Measurements from ENCODE around the gene FOXRED1. TPM values are rescaled to one million over a fixed set of nuclear protein-coding genes. Genes with fewer than 3 reads are reported as not detected.
A peak's percentile ranks its signal among the peaks of the same experiment; 100 is the strongest.

FOXRED1 gene
- total and polyA plus RNA-seq, 2 of the 4 experiments (the other 2 are of a cell fraction): 15.1 to 28.3 TPM

DNA sequence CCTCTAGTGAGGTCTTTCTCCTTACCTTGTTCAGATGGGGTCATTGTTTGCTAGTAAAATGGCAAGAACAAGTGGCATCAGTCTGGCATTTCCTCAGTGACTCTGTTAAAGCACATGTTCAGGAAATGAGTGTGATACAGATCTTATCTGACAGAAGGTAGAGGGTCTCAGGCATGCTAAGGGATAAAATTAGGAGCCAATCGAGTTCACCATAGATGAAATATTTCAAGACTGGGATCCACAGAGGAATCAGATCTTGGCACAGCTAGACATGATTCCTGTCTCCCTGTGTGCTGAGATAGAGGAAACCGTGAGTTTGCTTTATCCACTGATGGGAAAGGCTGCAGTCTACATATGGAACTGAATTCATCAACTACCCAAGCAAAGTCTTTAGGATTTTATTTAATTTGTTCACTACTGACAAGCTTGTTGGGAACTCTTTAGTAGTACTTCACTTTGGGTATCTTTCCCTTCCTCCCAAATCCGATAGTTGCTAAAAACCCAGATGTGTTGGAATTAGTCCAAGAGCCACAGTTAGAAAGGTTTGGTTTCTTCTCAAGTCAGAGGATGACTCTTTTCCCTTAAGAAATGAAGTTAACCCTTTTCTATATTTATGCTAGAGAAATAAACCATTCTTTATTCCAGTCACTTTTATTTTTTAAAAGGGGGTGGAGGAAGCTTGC lies 39.0 kb upstream of the FOXRED1 start:
- peaks cover 26 to 45% of the 10 kb centered on the region in 2 experiments for H3K79me1 ChIP-seq (ENCODE audit: low read depth in 1 of 2, low read length in 2 of 2)
- peaks cover 16% of the 10 kb centered on the region; the same call in 1 of the 2 replicates for H4K20me1 ChIP-seq (ENCODE audit: insufficient read depth, low read length)
- BruUV-seq (replicated peaks): no TSS peak
- H3K23ac ChIP-seq (ENCODE audit: low read depth, low read length): no peak overlapping the region
- H3K4me1 ChIP-seq (ENCODE audit: control insufficient read depth, insufficient read depth, low read length): peaks cover 1% of the 10 kb centered on the region; the same call in 1 of the 2 replicates
- no peak overlapping the region for H4K5ac ChIP-seq (ENCODE audit: low read depth, low read length)
- TF ChIP-seq FOS (IDR thresholded peaks at IDR 0.05; ENCODE audit: low read depth, low read length) (no peak), NFE2L2 (IDR thresholded peaks at IDR 0.05; ENCODE audit: low read depth, low read length) (no peak), POLR2A (IDR thresholded peaks at IDR 0.05; ENCODE audit: low read depth, low read length) (no peak), RFX5 (IDR thresholded peaks at IDR 0.05; ENCODE audit: low read depth, low read length) (no peak), RCOR1 (IDR thresholded peaks at IDR 0.05; ENCODE audit: insufficient replicate concordance, low read length) (no peak), MAFK (IDR thresholded peaks at IDR 0.05; ENCODE audit: low read depth, low read length) (no peak), MAZ (IDR thresholded peaks at IDR 0.05; ENCODE audit: borderline replicate concordance, low read depth, low read length) (no peak), CTCF (conservative IDR thresholded peaks at IDR 0.05; ENCODE audit: low read depth, low read length) (no peak)
- TF ChIP-seq, protein P1, sequence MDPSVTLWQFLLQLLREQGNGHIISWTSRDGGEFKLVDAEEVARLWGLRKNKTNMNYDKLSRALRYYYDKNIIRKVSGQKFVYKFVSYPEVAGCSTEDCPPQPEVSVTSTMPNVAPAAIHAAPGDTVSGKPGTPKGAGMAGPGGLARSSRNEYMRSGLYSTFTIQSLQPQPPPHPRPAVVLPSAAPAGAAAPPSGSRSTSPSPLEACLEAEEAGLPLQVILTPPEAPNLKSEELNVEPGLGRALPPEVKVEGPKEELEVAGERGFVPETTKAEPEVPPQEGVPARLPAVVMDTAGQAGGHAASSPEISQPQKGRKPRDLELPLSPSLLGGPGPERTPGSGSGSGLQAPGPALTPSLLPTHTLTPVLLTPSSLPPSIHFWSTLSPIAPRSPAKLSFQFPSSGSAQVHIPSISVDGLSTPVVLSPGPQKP (IDR thresholded peaks at IDR 0.05; ENCODE audit: borderline replicate concordance, low read depth, low read length): no peak
- H3K18ac ChIP-seq (ENCODE audit: low read depth, low read length): no peak overlapping the region
- no peak overlapping the region for H4K8ac ChIP-seq (ENCODE audit: low read depth in 2 of 2, low read length in 2 of 2)
- in situ Hi-C loops (cut with MboI; ENCODE audit: low sequenced_read_pairs): no loop called here
- ATAC-seq (ENCODE audit: low read depth) (no peak), DNase-seq (peak; percentile 65)
- no peak overlapping the region for H3K4ac ChIP-seq (ENCODE audit: low read depth, low read length)
- H2BK120ac ChIP-seq (ENCODE audit: low read depth, low read length): no peak overlapping the region
- no peak overlapping the region for H2AK5ac ChIP-seq (ENCODE audit: low read depth, low read length)
- no peak overlapping the region for H2BK5ac ChIP-seq (ENCODE audit: low read depth, low read length, poor library complexity, severe bottlenecking)
- H3K36me3 ChIP-seq (ENCODE audit: control insufficient read depth, insufficient read depth, low read length): no peaks in the 10 kb centered on the region
- H3K9me3 ChIP-seq (ENCODE audit: control insufficient read depth, insufficient read depth, low read length): no peaks in the 10 kb centered on the region
- H3K56ac ChIP-seq (ENCODE audit: extremely low read depth, insufficient read depth, low read length): no peak overlapping the region
- no peak overlapping the region for H4K91ac ChIP-seq (ENCODE audit: insufficient read depth, low read depth, low read length)
- no peaks in the 10 kb centered on the region for H3K27me3 ChIP-seq (ENCODE audit: control insufficient read depth, insufficient read depth, low read length)
- no peak overlapping the region for H2AK9ac ChIP-seq (replicated peaks; ENCODE audit: low read depth, low read length, poor library complexity)
- no peaks in the 10 kb centered on the region for H3K9me1 ChIP-seq (ENCODE audit: insufficient read depth, low read length)
- intact Hi-C loops (cut with micrococcal nuclease): no loop called here
- CTCF ChIA-PET: no interaction called here
- POLR2A ChIA-PET (ENCODE audit: unreplicated experiment): interaction anchor here (0.6 kb wide), 1 partner anchor 195 kb away, joined by 3 read pairs; no protein-coding TSS in a partner anchor
- WGBS, 2 experiments (ENCODE audit: extremely low coverage in 2 of 2, insufficient read length in 1 of 2): 83% methylated on average over 1 of the region's 3 CpGs; no CpG with 5 or more reads in 1 of the 2 experiments
- H3K4me3 ChIP-seq (ENCODE audit: insufficient read depth, low read depth, low read length): no peak overlapping the region
- no peak overlapping the region for H3K4me2 ChIP-seq (ENCODE audit: low read depth, low read length)
- H3K14ac ChIP-seq (replicated peaks; ENCODE audit: low read depth, low read length): 0 out of 2 replicates have a peak overlapping the region, but pooled peaks have one; percentile 4
- no peak overlapping the region for H2AFZ ChIP-seq (replicated peaks; ENCODE audit: low read length, poor library complexity)
- H2BK15ac ChIP-seq (ENCODE audit: low read depth, low read length): no peak overlapping the region
- dilution Hi-C loops (cut with HindIII; ENCODE audit: low sequenced_read_pairs, unreplicated experiment): no loop called here
- H3K27ac ChIP-seq (ENCODE audit: insufficient read depth, low read length): no peak overlapping the region
- no peak overlapping the region for H3K9ac ChIP-seq (ENCODE audit: low read depth, low read length)
- H2BK20ac ChIP-seq (ENCODE audit: low read depth, low read length): no peak overlapping the region

Measured in IMR-90 (cell line).